Measurements from ENCODE around the gene VSIG2.

GRCh38 chr11:124718801-124719200, 33.3 kb downstream of the VSIG2 start:
- TF ChIP-seq, protein P1, sequence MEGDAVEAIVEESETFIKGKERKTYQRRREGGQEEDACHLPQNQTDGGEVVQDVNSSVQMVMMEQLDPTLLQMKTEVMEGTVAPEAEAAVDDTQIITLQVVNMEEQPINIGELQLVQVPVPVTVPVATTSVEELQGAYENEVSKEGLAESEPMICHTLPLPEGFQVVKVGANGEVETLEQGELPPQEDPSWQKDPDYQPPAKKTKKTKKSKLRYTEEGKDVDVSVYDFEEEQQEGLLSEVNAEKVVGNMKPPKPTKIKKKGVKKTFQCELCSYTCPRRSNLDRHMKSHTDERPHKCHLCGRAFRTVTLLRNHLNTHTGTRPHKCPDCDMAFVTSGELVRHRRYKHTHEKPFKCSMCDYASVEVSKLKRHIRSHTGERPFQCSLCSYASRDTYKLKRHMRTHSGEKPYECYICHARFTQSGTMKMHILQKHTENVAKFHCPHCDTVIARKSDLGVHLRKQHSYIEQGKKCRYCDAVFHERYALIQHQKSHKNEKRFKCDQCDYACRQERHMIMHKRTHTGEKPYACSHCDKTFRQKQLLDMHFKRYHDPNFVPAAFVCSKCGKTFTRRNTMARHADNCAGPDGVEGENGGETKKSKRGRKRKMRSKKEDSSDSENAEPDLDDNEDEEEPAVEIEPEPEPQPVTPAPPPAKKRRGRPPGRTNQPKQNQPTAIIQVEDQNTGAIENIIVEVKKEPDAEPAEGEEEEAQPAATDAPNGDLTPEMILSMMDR (conservative IDR thresholded peaks at IDR 0.05 in 1 of 2, IDR thresholded peaks at IDR 0.05 in 1 of 2; ENCODE audit: low read depth in 1 of 2, low read length in 2 of 2), result no peak
- peak; percentile 82 for TF ChIP-seq EZH2 (IDR thresholded peaks at IDR 0.05; ENCODE audit: low read length, missing control alignments)

Measured in fibroblast of lung (primary cell).